Measurements from ENCODE around the gene NR2F1-AS1. TPM values are rescaled to one million over a fixed set of nuclear protein-coding genes. Genes with fewer than 3 reads are reported as not detected.

Gene NR2F1-AS1
- total and polyA plus RNA-seq, 2 experiments from 2014 or later: 8.3 to 36.0 TPM

DNA sequence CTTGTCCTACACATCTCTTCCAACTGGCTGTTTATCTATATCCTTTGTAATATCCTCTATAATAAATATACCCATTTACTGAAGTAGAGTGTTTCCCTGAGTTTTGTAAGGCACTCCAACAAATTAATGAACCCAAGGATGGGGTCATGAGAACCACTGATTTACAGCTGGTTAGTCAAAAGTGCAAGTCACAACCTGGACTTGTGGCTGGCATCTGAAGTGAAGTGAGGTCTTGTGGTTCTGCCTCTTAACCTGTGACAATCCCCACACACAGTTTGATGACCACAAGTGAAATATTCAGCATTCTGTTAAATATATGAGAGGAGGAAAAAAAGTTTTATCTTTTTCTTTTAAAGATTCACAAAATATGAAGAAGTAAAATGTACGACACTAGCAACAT is 126.1 kb downstream of the NR2F1-AS1 start:
- Histone ChIP-seq H3F3A (ENCODE audit: insufficient read depth) (no peaks in the 10 kb centered on the region), H3K9me2 (ENCODE audit: insufficient read depth) (no peaks in the 10 kb centered on the region), H2AFZ (no peak overlapping the region), H3K9me3 (ENCODE audit: low read depth) (no peaks in the 10 kb centered on the region), H3K79me2 (ENCODE audit: insufficient read depth) (no peaks in the 10 kb centered on the region), H3K4me2 (ENCODE audit: unreplicated experiment) (no peak overlapping the region), H3K36me3 (ENCODE audit: low read depth) (no peaks in the 10 kb centered on the region), H3K4me1 (ENCODE audit: insufficient read depth) (no peaks in the 10 kb centered on the region), H3K4me3 (no peak overlapping the region), H4K20me1 (ENCODE audit: insufficient read depth) (no peaks in the 10 kb centered on the region), H3K27me3 (replicated peaks; ENCODE audit: insufficient read depth) (no peaks in the 10 kb centered on the region), H3K27ac (no peak overlapping the region), H3K9ac (no peak overlapping the region)
- DNase-seq: no peak
- TF ChIP-seq EZH2 (IDR thresholded peaks at IDR 0.05; ENCODE audit: insufficient read depth, poor library complexity, severe bottlenecking) (no peak), EZH2phosphoT487 (IDR thresholded peaks at IDR 0.05; ENCODE audit: insufficient read depth, low read depth) (no peak)
- in situ Hi-C loops (cut with MboI): no loop called here
- WGBS, 2 experiments (ENCODE audit: low coverage in 1 of 2, low lambda C conversion rate in 2 of 2, missing lambda C conversion rate in 2 of 2): 90 to 100% methylated on average over 1 of the region's 1 CpG

GRCh38 chr5:93452255-93452654 is 128.8 kb downstream of the NR2F1-AS1 start:
- Histone ChIP-seq H2AFZ (no peak overlapping the region; the same call in 1 of the 2 replicates), H3K79me2 (ENCODE audit: insufficient read depth) (no peaks in the 10 kb centered on the region), H3K9ac (no peak overlapping the region), H3K36me3 (ENCODE audit: low read depth) (no peaks in the 10 kb centered on the region), H3F3A (ENCODE audit: insufficient read depth) (no peaks in the 10 kb centered on the region), H4K20me1 (ENCODE audit: insufficient read depth) (no peaks in the 10 kb centered on the region), H3K9me2 (ENCODE audit: insufficient read depth) (no peaks in the 10 kb centered on the region), H3K9me3 (ENCODE audit: low read depth) (no peaks in the 10 kb centered on the region), H3K4me1 (ENCODE audit: insufficient read depth) (no peaks in the 10 kb centered on the region), H3K4me2 (ENCODE audit: unreplicated experiment) (no peak overlapping the region), H3K27ac (no peak overlapping the region), H3K27me3 (replicated peaks; ENCODE audit: insufficient read depth) (no peaks in the 10 kb centered on the region), H3K4me3 (no peak overlapping the region)
- no peak for DNase-seq
- no peak for TF ChIP-seq EZH2 (IDR thresholded peaks at IDR 0.05; ENCODE audit: insufficient read depth, poor library complexity, severe bottlenecking)
- in situ Hi-C loops (cut with MboI): no loop called here

DNA sequence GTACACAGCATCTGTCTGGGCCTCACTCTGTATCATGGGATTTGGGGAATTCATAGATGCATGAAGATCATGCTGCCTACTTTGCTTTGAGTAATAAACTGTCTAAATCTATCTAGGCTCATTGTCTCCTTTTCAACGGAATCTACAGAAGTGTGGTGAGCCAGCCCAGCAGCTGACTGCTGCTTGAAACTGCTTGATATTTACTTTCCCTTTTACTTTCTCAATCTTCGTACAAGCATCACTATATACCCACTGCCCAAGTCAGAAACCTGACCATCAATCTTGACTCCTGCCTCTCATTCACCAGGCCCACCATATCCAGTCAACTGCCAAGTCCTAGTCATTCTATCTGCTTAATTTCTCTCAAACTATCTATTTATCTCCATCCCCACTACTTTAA is 142.9 kb downstream of the NR2F1-AS1 start:
- DNase-seq: no peak
- Histone ChIP-seq H3K4me2 (ENCODE audit: unreplicated experiment) (no peak overlapping the region), H3F3A (ENCODE audit: insufficient read depth) (peaks cover 14% of the 10 kb centered on the region), H3K9me3 (ENCODE audit: low read depth) (no peaks in the 10 kb centered on the region), H3K4me3 (no peak overlapping the region), H3K4me1 (ENCODE audit: insufficient read depth) (peaks cover 10% of the 10 kb centered on the region), H3K36me3 (ENCODE audit: low read depth) (no peaks in the 10 kb centered on the region), H3K79me2 (ENCODE audit: insufficient read depth) (no peaks in the 10 kb centered on the region), H3K9ac (no peak overlapping the region), H3K27me3 (replicated peaks; ENCODE audit: insufficient read depth) (no peaks in the 10 kb centered on the region), H4K20me1 (ENCODE audit: insufficient read depth) (no peaks in the 10 kb centered on the region), H3K27ac (no peak overlapping the region), H2AFZ (no peak overlapping the region), H3K9me2 (ENCODE audit: insufficient read depth) (no peaks in the 10 kb centered on the region)
- WGBS, 2 experiments (ENCODE audit: low coverage in 1 of 2, low lambda C conversion rate in 2 of 2, missing lambda C conversion rate in 2 of 2): 74 to 88% methylated on average over 2 of the region's 2 CpGs
- TF ChIP-seq EZH2 (IDR thresholded peaks at IDR 0.05; ENCODE audit: insufficient read depth, poor library complexity, severe bottlenecking) (no peak), EZH2phosphoT487 (IDR thresholded peaks at IDR 0.05; ENCODE audit: insufficient read depth, low read depth) (no peak)
- in situ Hi-C loops (cut with MboI): no loop called here

- no peaks in the 10 kb centered on the region for H3K27me3 ChIP-seq (replicated peaks; ENCODE audit: insufficient read depth)
- H3K4me2 ChIP-seq (ENCODE audit: unreplicated experiment): no peak overlapping the region
- no peaks in the 10 kb centered on the region for H4K20me1 ChIP-seq (ENCODE audit: insufficient read depth)
- H3K79me2 ChIP-seq (ENCODE audit: insufficient read depth): no peaks in the 10 kb centered on the region
- H2AFZ ChIP-seq: no peak overlapping the region
- in situ Hi-C loops (cut with MboI): no loop called here
- H3K9me3 ChIP-seq (ENCODE audit: low read depth): no peaks in the 10 kb centered on the region
- peaks cover 10% of the 10 kb centered on the region for H3K4me1 ChIP-seq (ENCODE audit: insufficient read depth)
- no peak for DNase-seq
- no peaks in the 10 kb centered on the region for H3K36me3 ChIP-seq (ENCODE audit: low read depth)
- H3K9ac ChIP-seq: no peak overlapping the region
- no peak overlapping the region for H3K27ac ChIP-seq
- H3K4me3 ChIP-seq: no peak overlapping the region
- TF ChIP-seq EZH2 (IDR thresholded peaks at IDR 0.05; ENCODE audit: insufficient read depth, poor library complexity, severe bottlenecking) (no peak), EZH2phosphoT487 (IDR thresholded peaks at IDR 0.05; ENCODE audit: insufficient read depth, low read depth) (no peak)
- H3K9me2 ChIP-seq (ENCODE audit: insufficient read depth): no peaks in the 10 kb centered on the region
- peaks cover 17% of the 10 kb centered on the region for H3F3A ChIP-seq (ENCODE audit: insufficient read depth)
Measured at GRCh38 chr5:93436083-93436482, 144.9 kb downstream of the NR2F1-AS1 start.

- Histone ChIP-seq H3K36me3 (ENCODE audit: low read depth) (no peaks in the 10 kb centered on the region), H3K9me2 (ENCODE audit: insufficient read depth) (no peaks in the 10 kb centered on the region), H3K27ac (peak overlapping the region; percentile 45), H3K9ac (no peak overlapping the region), H4K20me1 (ENCODE audit: insufficient read depth) (no peaks in the 10 kb centered on the region), H3K4me2 (ENCODE audit: unreplicated experiment) (no peak overlapping the region), H3K4me3 (no peak overlapping the region), H3K27me3 (replicated peaks; ENCODE audit: insufficient read depth) (no peaks in the 10 kb centered on the region), H2AFZ (no peak overlapping the region), H3K79me2 (ENCODE audit: insufficient read depth) (no peaks in the 10 kb centered on the region), H3F3A (ENCODE audit: insufficient read depth) (peaks cover 24% of the 10 kb centered on the region), H3K9me3 (ENCODE audit: low read depth) (no peaks in the 10 kb centered on the region), H3K4me1 (ENCODE audit: insufficient read depth) (peaks cover 20% of the 10 kb centered on the region)
- in situ Hi-C loops (cut with MboI): no loop called here
- TF ChIP-seq EZH2phosphoT487 (IDR thresholded peaks at IDR 0.05; ENCODE audit: insufficient read depth, low read depth): no peak
- no peak for TF ChIP-seq EZH2 (IDR thresholded peaks at IDR 0.05; ENCODE audit: insufficient read depth, poor library complexity, severe bottlenecking)
- peak; percentile 84 for DNase-seq
- 25 to 30% methylated on average over 1 of the region's 1 CpG for WGBS, 2 experiments (ENCODE audit: low coverage in 1 of 2, low lambda C conversion rate in 2 of 2, missing lambda C conversion rate in 2 of 2)
Measured at GRCh38 chr5:93433422-93433821, 147.6 kb downstream of the NR2F1-AS1 start.
